Measurements from ENCODE around the gene EXOC2.

DNA sequence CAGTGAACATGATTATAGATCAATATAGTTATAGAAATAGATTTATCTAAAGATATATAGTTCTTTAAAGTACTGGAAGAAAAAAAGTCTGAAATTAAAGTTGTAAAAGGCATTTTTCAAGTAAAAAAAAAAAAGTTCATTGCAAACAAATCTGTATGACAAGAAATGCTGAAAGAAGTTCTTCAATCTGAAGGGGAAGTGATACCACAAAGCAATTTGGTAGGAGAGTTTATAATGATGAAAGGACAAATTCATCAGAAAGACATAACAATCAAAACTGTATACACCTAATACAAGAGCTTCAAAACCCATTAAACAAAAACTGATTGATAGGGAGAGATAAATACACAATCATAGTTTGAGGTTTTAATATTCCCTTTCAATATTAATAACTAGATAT, 50.1 kb downstream of the EXOC2 start:
- TF ChIP-seq POLR2A (IDR thresholded peaks at IDR 0.05; ENCODE audit: low read depth, low read length) (no peak), CTCF (IDR thresholded peaks at IDR 0.05 in 2 of 3, conservative IDR thresholded peaks at IDR 0.05 in 1 of 3; ENCODE audit: control insufficient read depth in 2 of 3, extremely low read depth in 1 of 3, insufficient read depth in 1 of 3, low read depth in 3 of 3, low read length in 3 of 3) (no peak), RELA (IDR thresholded peaks at IDR 0.05; ENCODE audit: borderline replicate concordance, partially characterized antibody) (no peak), NFYB (IDR thresholded peaks at IDR 0.05; ENCODE audit: insufficient read depth, low read depth, low read length) (no peak), SRF (IDR thresholded peaks at IDR 0.05; ENCODE audit: low read depth in 2 of 2, low read length in 2 of 2) (no peak), CEBPB (IDR thresholded peaks at IDR 0.05; ENCODE audit: borderline replicate concordance in 1 of 2, low read depth in 2 of 2, low read length in 2 of 2) (no peak), ZSCAN29 (IDR thresholded peaks at IDR 0.05) (no peak), ZNF24 (IDR thresholded peaks at IDR 0.05) (no peak)
